GM12878 (cell line): ENCODE results near the gene SORCS2. TPM values are rescaled to one million over a fixed set of nuclear protein-coding genes. Genes with fewer than 3 reads are reported as not detected.

Experiments used
- ESRRA ChIP-seq: IDR thresholded peaks from 2 replicates; pipeline ENCODE4 v1.6.1; 2012; ENCODE audit warnings: mild to moderate bottlenecking, low read length, improper control_type of control experiment
- MXI1 ChIP-seq: fragments of 150-350 bp; IDR thresholded peaks from 2 replicates; pipeline ENCODE4 v1.6.1; 2011; ENCODE audit warnings: low read depth, mild to moderate bottlenecking, inconsistent platforms, low read length, improper control_type of control experiment
- NFYA ChIP-seq: IDR thresholded peaks from 2 replicates; pipeline ENCODE4 v1.6.1; 2011; ENCODE audit warnings: low read depth, mild to moderate bottlenecking, low read length, improper control_type of control experiment, borderline replicate concordance
- NR2C1 ChIP-seq: fragments of 450-650 bp; IDR thresholded peaks from 2 replicates; pipeline ENCODE4 v1.6.1; 2017; ENCODE audit warnings: antibody characterized with exemption, mild to moderate bottlenecking, moderate library complexity
- RELB ChIP-seq: fragments of 450-650 bp; IDR thresholded peaks from 2 replicates; pipeline ENCODE4 v1.6.1; 2017; ENCODE audit warnings: low read depth, mild to moderate bottlenecking, moderate library complexity
- SREBF1 ChIP-seq: IDR thresholded peaks from 2 replicates; pipeline ENCODE4 v1.6.1; 2012; ENCODE audit warnings: mild to moderate bottlenecking, low read length
- SRF ChIP-seq, 2 experiments: IDR thresholded peaks; 2 replicates each; pipeline ENCODE4 v1.6.1; 2011; ENCODE audit warnings: low read depth in 2 of 2, low read length in 2 of 2, mild to moderate bottlenecking in 1 of 2, moderate library complexity in 1 of 2
- TCF12 ChIP-seq: IDR thresholded peaks from 2 replicates; pipeline ENCODE4 v1.6.1; 2011; ENCODE audit warnings: low read depth, mild to moderate bottlenecking, low read length
- TCF3 ChIP-seq: IDR thresholded peaks from 2 replicates; pipeline ENCODE4 v1.6.1; 2012; ENCODE audit warnings: low read depth, mild to moderate bottlenecking, low read length, borderline replicate concordance; ENCODE audit not compliant: insufficient read depth
- ZBTB11 ChIP-seq: fragments of 450-650 bp; formaldehyde crosslinking; IDR thresholded peaks from 2 replicates; pipeline ENCODE4 v1.5.0; 2022; ENCODE audit warnings: mild to moderate bottlenecking, missing genetic modification characterization
- ZBTB33 ChIP-seq: fragments of 450-650 bp; IDR thresholded peaks from 2 replicates; pipeline ENCODE4 v1.6.1; 2017; ENCODE audit warnings: mild to moderate bottlenecking
- ZNF24 ChIP-seq: fragments of 450-650 bp; IDR thresholded peaks from 2 replicates; pipeline ENCODE4 v1.6.1; 2017; ENCODE audit warnings: antibody characterized with exemption, mild to moderate bottlenecking
- ZNF687 ChIP-seq: fragments of 450-650 bp; IDR thresholded peaks from 2 replicates; pipeline ENCODE4 v1.6.1; 2017; ENCODE audit warnings: mild to moderate bottlenecking, moderate library complexity
- polyA plus RNA-seq, 11 experiments: library from polyadenylated mRNA; depleted of rRNA in 4 of 11; unstranded in 6 of 11; stranded (reverse) in 5 of 11; fragments of >200 nt; fragmentation: Nextera tagmentation in 4 of 11; fragmentation: Illumina TruSeq in 1 of 11; extraction: Ambion mirVana in 4 of 11; extraction: Trizol in 1 of 11; gene quantifications; 1 replicate in 1 of 11; 2 replicates in 10 of 11; pipeline versions ENCODE4 v1.2.1 to v1.2.3, GENCODE V29; 2011 to 2016; ENCODE audit warnings: inconsistent platforms in 2 of 11, missing spikeins in 2 of 11, low read depth in 1 of 11
- total RNA-seq, 4 experiments: library from RNA; depleted of rRNA in 3 of 4; stranded (reverse); fragments of >200 nt in 3 of 4; fragmentation: Illumina TruSeq in 1 of 4; extraction: Trizol in 1 of 4; gene quantifications; 2 replicates each; pipeline versions ENCODE4 v1.2.1 to v1.2.3, GENCODE V29; 2013 to 2021

SORCS2 gene
- total and polyA plus RNA-seq, 10 of the 15 experiments (the other 5 are each of a cell fraction or from before 2014, with no cell fraction given), result 0.01 to 0.15 (median 0.05) TPM; not detected in 5

- no peak for TF ChIP-seq RELB
- TF ChIP-seq ZNF687, result no peak
- TF ChIP-seq NR2C1, result no peak
- TF ChIP-seq TCF12, result no peak
- TF ChIP-seq ESRRA, result no peak
- no peak for TF ChIP-seq MXI1
- TF ChIP-seq TCF3, result no peak
- TF ChIP-seq NFYA, result no peak
- no peak for TF ChIP-seq ZBTB33
- no peak for TF ChIP-seq ZBTB11 (CRISPR knock-in tag)
- TF ChIP-seq SRF (IDR thresholded peaks at IDR 0.05; ENCODE audit: low read depth in 2 of 2, low read length in 2 of 2), result no peak
- no peak for TF ChIP-seq SREBF1
- TF ChIP-seq ZNF24, result no peak
These were observed 175.1 kb downstream of the SORCS2 start (continued) for GRCh38 chr4:7367406-7367805.
